ENCODE measurements around the gene TRAF1. TPM values are rescaled to one million over a fixed set of nuclear protein-coding genes. Genes with fewer than 3 reads are reported as not detected.

The TRAF1 gene
- total RNA-seq, 1 experiment from 2014 or later, result 1.4 TPM

DNA sequence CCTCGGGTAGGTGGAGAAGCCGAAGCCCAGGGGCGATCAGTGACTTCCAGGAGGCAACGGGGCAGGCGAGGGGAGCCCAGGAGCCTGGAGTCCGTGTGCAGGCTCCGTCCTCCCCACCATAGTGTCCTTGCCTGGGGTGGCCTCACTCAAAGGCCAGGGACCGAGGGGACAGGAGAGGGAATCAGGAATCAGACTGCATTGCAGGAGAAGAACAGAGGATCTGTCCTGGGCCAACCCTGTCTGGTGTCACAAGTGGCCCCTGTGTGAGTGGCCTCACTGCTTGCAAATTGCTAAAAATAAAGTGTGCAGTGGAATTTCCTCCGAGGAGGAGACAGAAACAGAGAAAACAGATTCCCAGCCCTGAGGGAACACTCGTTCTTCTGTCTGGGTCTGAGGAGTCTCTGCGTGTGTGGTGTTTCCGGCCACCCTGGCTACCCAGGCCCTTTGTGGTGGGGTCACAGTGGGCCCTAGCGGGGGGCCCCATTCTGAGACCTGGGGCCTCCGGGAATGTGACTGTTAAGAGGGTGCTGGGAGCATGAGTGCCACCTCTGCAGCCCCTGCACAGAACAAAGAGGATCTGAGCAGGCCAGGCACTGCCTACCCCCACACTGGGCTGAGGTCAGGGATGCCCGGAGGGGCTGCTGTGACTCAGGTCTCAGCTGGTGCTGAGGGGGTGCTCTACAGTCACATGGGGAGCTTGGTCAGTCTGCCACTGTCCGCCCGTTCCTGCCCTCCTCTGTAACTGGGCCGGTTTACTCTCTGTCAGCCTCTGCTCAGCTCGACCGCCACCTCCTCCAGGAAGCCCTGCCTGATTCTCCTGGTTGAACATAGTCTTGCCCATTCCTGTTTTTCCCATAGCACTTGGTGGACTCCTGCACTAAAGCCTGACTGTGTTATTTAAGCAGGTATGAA lies 7.4 kb downstream of the TRAF1 start:
- H3K79me2 ChIP-seq (ENCODE audit: insufficient read depth, low read length), result no peaks in the 10 kb centered on the region
- no peaks in the 10 kb centered on the region for H3K9me3 ChIP-seq (ENCODE audit: control insufficient read depth, low read depth, low read length)
- Mint-ChIP-seq H3K4me3 (no peak overlapping the region), H3K36me3 (ENCODE audit: insufficient read depth in 1 of 3, low read depth in 3 of 3) (peaks cover 0 to 6% (median 5%) of the 10 kb centered on the region in 3 experiments; a peak in 3 of 7 replicates), H3K9me3 (peaks cover 0 to 4% of the 10 kb centered on the region in 2 experiments; a peak in 1 of 5 replicates), H3K27ac (peak overlapping the region in 1 of 3 experiments; percentile 20; a peak in 3 of 7 replicates), H3K27me3 (ENCODE audit: low read depth) (no peaks in the 10 kb centered on the region), H3K4me1 (peaks cover 29 to 48% of the 10 kb centered on the region in 2 experiments)
- no peak overlapping the region for H2BK12ac ChIP-seq (ENCODE audit: insufficient read length, low read depth, low read length)
- no peak overlapping the region for H2BK20ac ChIP-seq (ENCODE audit: low read depth, low read length, poor library complexity, severe bottlenecking)
- WGBS (ENCODE audit: extremely low coverage, insufficient read length, low lambda C conversion rate), result no CpG with 5 or more reads among the region's 20 CpGs
- H3K27me3 ChIP-seq (ENCODE audit: insufficient read depth, low read length), result no peaks in the 10 kb centered on the region
- no peak overlapping the region for H3K9ac ChIP-seq (ENCODE audit: extremely low read depth, insufficient read length, low read length)
- H4K5ac ChIP-seq (ENCODE audit: insufficient read length, low read depth, low read length), result no peak overlapping the region
- no peak overlapping the region for H2BK15ac ChIP-seq (ENCODE audit: low read depth, low read length)
- 0 out of 2 replicates have a peak overlapping the region, but pooled peaks have one; percentile 24 for H3K14ac ChIP-seq (ENCODE audit: insufficient read depth, low read length)
- no peak overlapping the region for H3T11ph ChIP-seq (ENCODE audit: low read length)
- TF ChIP-seq, protein P1, sequence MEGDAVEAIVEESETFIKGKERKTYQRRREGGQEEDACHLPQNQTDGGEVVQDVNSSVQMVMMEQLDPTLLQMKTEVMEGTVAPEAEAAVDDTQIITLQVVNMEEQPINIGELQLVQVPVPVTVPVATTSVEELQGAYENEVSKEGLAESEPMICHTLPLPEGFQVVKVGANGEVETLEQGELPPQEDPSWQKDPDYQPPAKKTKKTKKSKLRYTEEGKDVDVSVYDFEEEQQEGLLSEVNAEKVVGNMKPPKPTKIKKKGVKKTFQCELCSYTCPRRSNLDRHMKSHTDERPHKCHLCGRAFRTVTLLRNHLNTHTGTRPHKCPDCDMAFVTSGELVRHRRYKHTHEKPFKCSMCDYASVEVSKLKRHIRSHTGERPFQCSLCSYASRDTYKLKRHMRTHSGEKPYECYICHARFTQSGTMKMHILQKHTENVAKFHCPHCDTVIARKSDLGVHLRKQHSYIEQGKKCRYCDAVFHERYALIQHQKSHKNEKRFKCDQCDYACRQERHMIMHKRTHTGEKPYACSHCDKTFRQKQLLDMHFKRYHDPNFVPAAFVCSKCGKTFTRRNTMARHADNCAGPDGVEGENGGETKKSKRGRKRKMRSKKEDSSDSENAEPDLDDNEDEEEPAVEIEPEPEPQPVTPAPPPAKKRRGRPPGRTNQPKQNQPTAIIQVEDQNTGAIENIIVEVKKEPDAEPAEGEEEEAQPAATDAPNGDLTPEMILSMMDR (conservative IDR thresholded peaks at IDR 0.05), result no peak
- H3K4me2 ChIP-seq (ENCODE audit: insufficient read depth, insufficient read length, low read length), result no peak overlapping the region
- H2AK5ac ChIP-seq (ENCODE audit: insufficient read length, low read length), result no peak overlapping the region
- no peaks in the 10 kb centered on the region for H3K79me1 ChIP-seq (ENCODE audit: insufficient read depth, low read depth, low read length, poor library complexity, severe bottlenecking)
- H4K8ac ChIP-seq (replicated peaks; ENCODE audit: insufficient read length, low read depth, low read length), result no peak overlapping the region
- H3K23ac ChIP-seq (ENCODE audit: insufficient read length, low read depth, low read length), result no peak overlapping the region
- H2BK5ac ChIP-seq (ENCODE audit: insufficient read length, low read length), result no peak overlapping the region
- no peak overlapping the region for H2BK120ac ChIP-seq (ENCODE audit: low read depth, low read length, poor library complexity, severe bottlenecking)
- H4K91ac ChIP-seq (ENCODE audit: insufficient read length, low read depth, low read length), result no peak overlapping the region
- H3K56ac ChIP-seq (ENCODE audit: insufficient read length, low read depth, low read length), result no peak overlapping the region
- H2AFZ ChIP-seq (ENCODE audit: low read length), result no peak overlapping the region
- H3K4me1 ChIP-seq (ENCODE audit: insufficient read depth, low read length), result 0 out of 2 replicates have a peak, but pooled peaks cover 3% of the 10 kb centered on the region
- H4K20me1 ChIP-seq (ENCODE audit: control insufficient read depth, insufficient read depth, insufficient read length), result no peaks in the 10 kb centered on the region
- H3K27ac ChIP-seq (ENCODE audit: insufficient read length, low read depth, low read length), result no peak overlapping the region
- H3K18ac ChIP-seq (ENCODE audit: insufficient read length, low read depth, low read length), result no peak overlapping the region
- H3K4ac ChIP-seq (ENCODE audit: low read depth, low read length), result no peak overlapping the region
- no peaks in the 10 kb centered on the region for H3K23me2 ChIP-seq (ENCODE audit: insufficient read length, low read depth, low read length, poor library complexity, severe bottlenecking)
- no peak for DNase-seq
